ENCODE data around the gene TRIO. TPM values are rescaled to one million over a fixed set of nuclear protein-coding genes. Genes with fewer than 3 reads are reported as not detected.
A peak's percentile ranks its signal among the peaks of the same experiment; 100 is the strongest.

Gene TRIO
- total and polyA plus RNA-seq, 7 donors: 18.5 to 77.5 (median 35.0) TPM

DNA sequence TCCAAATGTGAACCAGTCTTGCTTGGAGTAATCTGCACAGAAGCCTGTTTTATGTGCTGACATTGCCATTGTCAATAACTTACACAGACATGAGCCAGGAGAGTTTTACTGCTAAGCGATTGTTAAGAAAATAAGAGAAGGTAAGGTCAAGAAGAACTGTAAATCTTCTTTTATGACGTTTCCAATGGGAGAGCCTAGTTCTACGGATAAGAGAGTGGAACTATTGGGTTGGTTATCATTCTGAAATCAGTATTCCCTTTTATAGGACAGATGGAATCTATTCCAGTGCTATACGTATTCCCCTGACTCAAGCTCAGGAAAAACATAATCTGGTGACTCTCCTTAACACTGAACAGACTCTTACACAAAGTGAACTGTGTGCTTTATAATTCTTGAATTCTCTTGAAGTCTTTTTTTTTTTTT, 300.5 kb downstream of the TRIO start:
- ATAC-seq (no peak), DNase-seq (no peak)
- no peaks in the 10 kb centered on the region for H3K27me3 ChIP-seq (ENCODE audit: insufficient read depth in 3 of 3, low read length in 2 of 3)
- H3K4me3 ChIP-seq: no peak overlapping the region
- no peak overlapping the region for H3K27ac ChIP-seq
- peaks cover 32% of the 10 kb centered on the region for H3K4me1 ChIP-seq
- TF ChIP-seq, protein P1, sequence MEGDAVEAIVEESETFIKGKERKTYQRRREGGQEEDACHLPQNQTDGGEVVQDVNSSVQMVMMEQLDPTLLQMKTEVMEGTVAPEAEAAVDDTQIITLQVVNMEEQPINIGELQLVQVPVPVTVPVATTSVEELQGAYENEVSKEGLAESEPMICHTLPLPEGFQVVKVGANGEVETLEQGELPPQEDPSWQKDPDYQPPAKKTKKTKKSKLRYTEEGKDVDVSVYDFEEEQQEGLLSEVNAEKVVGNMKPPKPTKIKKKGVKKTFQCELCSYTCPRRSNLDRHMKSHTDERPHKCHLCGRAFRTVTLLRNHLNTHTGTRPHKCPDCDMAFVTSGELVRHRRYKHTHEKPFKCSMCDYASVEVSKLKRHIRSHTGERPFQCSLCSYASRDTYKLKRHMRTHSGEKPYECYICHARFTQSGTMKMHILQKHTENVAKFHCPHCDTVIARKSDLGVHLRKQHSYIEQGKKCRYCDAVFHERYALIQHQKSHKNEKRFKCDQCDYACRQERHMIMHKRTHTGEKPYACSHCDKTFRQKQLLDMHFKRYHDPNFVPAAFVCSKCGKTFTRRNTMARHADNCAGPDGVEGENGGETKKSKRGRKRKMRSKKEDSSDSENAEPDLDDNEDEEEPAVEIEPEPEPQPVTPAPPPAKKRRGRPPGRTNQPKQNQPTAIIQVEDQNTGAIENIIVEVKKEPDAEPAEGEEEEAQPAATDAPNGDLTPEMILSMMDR (IDR thresholded peaks at IDR 0.05): no peak
- 77 to 87% (median 85%) methylated on average over 4 of the region's 4 CpGs for WGBS, 3 donors
- no peaks in the 10 kb centered on the region for H3K36me3 ChIP-seq (ENCODE audit: insufficient read depth in 1 of 2, low read depth in 1 of 2)
- intact Hi-C loops (cut with DNase I): no loop called here
- no peaks in the 10 kb centered on the region for H3K9me3 ChIP-seq

DNA sequence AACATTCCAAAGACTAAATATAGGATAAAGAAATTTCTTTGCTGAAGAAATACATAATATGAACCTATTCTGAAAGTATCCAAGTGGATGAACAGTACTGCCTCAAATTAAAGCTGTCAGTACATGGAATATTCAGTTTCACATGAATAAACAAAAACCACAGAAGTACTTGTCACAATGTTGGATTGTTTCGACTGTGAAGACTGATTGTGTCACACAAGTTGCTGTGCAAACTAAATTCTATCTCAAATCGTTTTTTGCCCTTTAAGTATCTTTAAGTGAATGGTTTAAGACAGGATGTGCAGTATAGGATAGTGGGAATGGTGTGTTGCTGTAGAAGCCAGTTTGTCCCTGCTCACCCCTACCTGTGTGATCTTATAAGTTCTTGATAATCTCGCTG, 301.0 kb downstream of the TRIO start:
- H3K27ac ChIP-seq: no peak overlapping the region
- TF ChIP-seq, protein P1 (IDR thresholded peaks at IDR 0.05): no peak
- intact Hi-C loops (cut with DNase I): no loop called here
- no peaks in the 10 kb centered on the region for H3K27me3 ChIP-seq (ENCODE audit: insufficient read depth in 3 of 3, low read length in 2 of 3)
- no peaks in the 10 kb centered on the region for H3K36me3 ChIP-seq (ENCODE audit: insufficient read depth in 1 of 2, low read depth in 1 of 2)
- WGBS, 3 donors: 69 to 71% (median 70%) methylated on average over 3 of the region's 3 CpGs
- no peaks in the 10 kb centered on the region for H3K9me3 ChIP-seq
- DNase-seq (no peak), ATAC-seq (no peak)
- no peak overlapping the region for H3K4me3 ChIP-seq
- peaks cover 37% of the 10 kb centered on the region for H3K4me1 ChIP-seq

DNA sequence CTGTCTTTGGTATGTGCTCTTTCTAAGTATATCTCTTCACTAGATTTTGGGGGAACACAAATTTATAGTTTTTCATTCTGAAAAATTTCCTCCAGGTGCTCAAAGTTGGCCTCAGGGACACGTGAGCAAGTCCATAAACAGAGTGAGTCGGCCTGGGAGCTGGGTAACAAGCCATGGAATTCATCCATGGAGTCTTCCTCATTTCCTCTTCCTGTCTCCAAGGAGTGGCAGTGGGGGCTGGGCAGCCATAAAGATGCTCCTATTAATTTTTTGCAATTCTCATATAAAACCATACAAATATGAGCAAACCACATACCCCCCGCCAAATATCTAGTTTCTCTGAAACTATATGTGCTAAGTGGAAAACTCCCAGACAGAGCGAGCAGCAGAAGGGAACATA, 301.9 kb downstream of the TRIO start:
- intact Hi-C loops (cut with DNase I): no loop called here
- Histone ChIP-seq H3K27me3 (ENCODE audit: insufficient read depth in 3 of 3, low read length in 2 of 3) (no peaks in the 10 kb centered on the region), H3K36me3 (ENCODE audit: insufficient read depth in 1 of 2, low read depth in 1 of 2) (no peaks in the 10 kb centered on the region), H3K4me3 (no peak overlapping the region), H3K4me1 (peaks cover 41% of the 10 kb centered on the region), H3K27ac (peak overlapping the region; percentile 23), H3K9me3 (no peaks in the 10 kb centered on the region)
- TF ChIP-seq, protein P1 (IDR thresholded peaks at IDR 0.05): no peak
- WGBS, 3 donors: 62 to 75% (median 63%) methylated on average over 4 of the region's 4 CpGs
- no peak for DNase-seq
- no peak for ATAC-seq

DNA sequence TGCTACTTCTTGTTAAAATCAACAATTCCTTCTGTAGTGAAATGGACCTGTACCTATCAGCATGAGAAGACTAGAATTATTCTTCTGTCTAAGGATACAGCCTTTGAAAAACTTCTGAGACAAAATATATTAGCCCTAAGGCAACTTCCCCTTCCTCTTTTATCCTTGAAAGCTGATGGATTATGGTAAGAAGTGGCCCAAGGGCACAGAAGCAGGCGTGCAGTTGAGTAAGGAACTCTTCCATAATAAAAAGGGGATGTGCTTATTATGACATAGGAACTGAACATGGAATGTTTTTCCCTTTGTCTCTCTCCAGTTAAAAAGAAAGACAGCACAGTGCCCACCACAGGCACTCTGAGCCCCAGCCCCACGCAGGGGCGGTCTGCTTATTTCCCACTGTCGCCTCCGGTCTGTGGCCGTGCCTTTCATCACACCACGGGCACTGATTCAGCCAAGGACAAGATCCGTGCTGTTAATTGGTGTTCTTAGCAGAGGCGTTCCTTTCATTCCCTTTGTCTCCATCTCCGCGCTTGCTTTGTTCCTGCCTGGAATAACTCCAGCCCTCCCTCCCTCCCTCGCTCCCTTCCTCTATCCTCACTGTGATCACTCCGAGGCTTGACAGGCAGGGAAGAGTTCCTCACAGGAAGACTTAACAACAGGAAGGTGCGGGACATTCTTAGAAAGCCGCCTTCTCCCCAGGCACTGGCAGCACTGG, 302.6 kb downstream of the TRIO start:
- Histone ChIP-seq H3K27ac (peak overlapping the region; percentile 23), H3K9me3 (no peaks in the 10 kb centered on the region), H3K36me3 (ENCODE audit: insufficient read depth in 1 of 2, low read depth in 1 of 2) (peaks cover 0 to 3% of the 10 kb centered on the region in 2 donors), H3K27me3 (ENCODE audit: insufficient read depth in 3 of 3, low read length in 2 of 3) (no peaks in the 10 kb centered on the region), H3K4me3 (no peak overlapping the region), H3K4me1 (peaks cover 37% of the 10 kb centered on the region)
- WGBS, 3 donors: 57 to 65% (median 57%) methylated on average over 15 of the region's 15 CpGs
- no peak for ATAC-seq
- intact Hi-C loops (cut with DNase I): no loop called here
- no peak for DNase-seq
- TF ChIP-seq, protein P1 (IDR thresholded peaks at IDR 0.05): no peak

Data from psoas muscle (tissue), 8 donors.